ENCODE results near the gene OPA1. TPM values are rescaled to one million over a fixed set of nuclear protein-coding genes. Genes with fewer than 3 reads are reported as not detected.

OPA1 gene
- total and polyA plus RNA-seq, 4 donors: 13.3 to 56.5 (median 40.1) TPM

GRCh38 chr3:193648542-193649076, 55.6 kb downstream of the OPA1 start:
- Histone ChIP-seq H3K9me3 (ENCODE audit: control insufficient read depth, low read length) (no peaks in the 10 kb centered on the region), H3K36me3 (ENCODE audit: control insufficient read depth in 1 of 2, insufficient read depth in 2 of 2, low read length in 1 of 2) (no peaks in the 10 kb centered on the region), H3K27me3 (ENCODE audit: control insufficient read depth in 1 of 2, insufficient read depth in 2 of 2, low read length in 1 of 2) (no peaks in the 10 kb centered on the region), H3K4me1 (ENCODE audit: control insufficient read depth in 1 of 2, insufficient read depth in 2 of 2, low read length in 2 of 2) (peaks cover 0 to 1% of the 10 kb centered on the region in 2 donors), H3K4me3 (ENCODE audit: low read length in 2 of 2) (no peak overlapping the region), H3K27ac (ENCODE audit: low read depth in 1 of 2, low read length in 2 of 2) (no peak overlapping the region)
- DNase-seq (no peak), ATAC-seq (ENCODE audit: low FRiP score) (no peak)
- intact Hi-C loops (cut with DNase I): no loop called here
- 68 to 72% methylated on average over 2 of the region's 2 CpGs for WGBS, 2 donors

GRCh38 chr3:193650585-193650984, 57.6 kb downstream of the OPA1 start:
- ATAC-seq (ENCODE audit: low FRiP score): no peak
- Histone ChIP-seq H3K4me1 (ENCODE audit: control insufficient read depth in 1 of 2, insufficient read depth in 2 of 2, low read length in 2 of 2) (peaks cover 0 to 1% of the 10 kb centered on the region in 2 donors), H3K27me3 (ENCODE audit: control insufficient read depth in 1 of 2, insufficient read depth in 2 of 2, low read length in 1 of 2) (no peaks in the 10 kb centered on the region), H3K36me3 (ENCODE audit: control insufficient read depth in 1 of 2, insufficient read depth in 2 of 2, low read length in 1 of 2) (no peaks in the 10 kb centered on the region), H3K4me3 (ENCODE audit: low read length in 2 of 2) (no peak overlapping the region), H3K27ac (ENCODE audit: low read depth in 1 of 2, low read length in 2 of 2) (no peak overlapping the region), H3K9me3 (ENCODE audit: control insufficient read depth, low read length) (no peaks in the 10 kb centered on the region)
- 94 to 98% methylated on average over 2 of the region's 2 CpGs for WGBS, 2 donors
- DNase-seq: no peak
- intact Hi-C loops (cut with DNase I): no loop called here

GRCh38 chr3:193655831-193656433, 62.9 kb downstream of the OPA1 start:
- DNase-seq (no peak), ATAC-seq (ENCODE audit: low FRiP score) (no peak)
- Histone ChIP-seq H3K4me3 (ENCODE audit: low read length in 2 of 2) (no peak overlapping the region), H3K36me3 (ENCODE audit: control insufficient read depth in 1 of 2, insufficient read depth in 2 of 2, low read length in 1 of 2) (peaks cover 0 to 5% of the 10 kb centered on the region in 2 donors), H3K27ac (ENCODE audit: low read depth in 1 of 2, low read length in 2 of 2) (no peak overlapping the region), H3K27me3 (ENCODE audit: control insufficient read depth in 1 of 2, insufficient read depth in 2 of 2, low read length in 1 of 2) (no peaks in the 10 kb centered on the region), H3K9me3 (ENCODE audit: control insufficient read depth, low read length) (no peaks in the 10 kb centered on the region), H3K4me1 (ENCODE audit: control insufficient read depth in 1 of 2, insufficient read depth in 2 of 2, low read length in 2 of 2) (no peaks in the 10 kb centered on the region)
- intact Hi-C loops (cut with DNase I): no loop called here
- WGBS, 2 donors: 56 to 78% methylated on average over 4 of the region's 4 CpGs

GRCh38 chr3:193656445-193656844, 63.4 kb downstream of the OPA1 start:
- Histone ChIP-seq H3K4me1 (ENCODE audit: control insufficient read depth in 1 of 2, insufficient read depth in 2 of 2, low read length in 2 of 2) (no peaks in the 10 kb centered on the region), H3K9me3 (ENCODE audit: control insufficient read depth, low read length) (no peaks in the 10 kb centered on the region), H3K36me3 (ENCODE audit: control insufficient read depth in 1 of 2, insufficient read depth in 2 of 2, low read length in 1 of 2) (peaks cover 0 to 6% of the 10 kb centered on the region in 2 donors), H3K4me3 (ENCODE audit: low read length in 2 of 2) (no peak overlapping the region), H3K27ac (ENCODE audit: low read depth in 1 of 2, low read length in 2 of 2) (no peak overlapping the region), H3K27me3 (ENCODE audit: control insufficient read depth in 1 of 2, insufficient read depth in 2 of 2, low read length in 1 of 2) (no peaks in the 10 kb centered on the region)
- ATAC-seq (ENCODE audit: low FRiP score) (no peak), DNase-seq (no peak)
- 89 to 90% methylated on average over 3 of the region's 3 CpGs for WGBS, 2 donors
- intact Hi-C loops (cut with DNase I): no loop called here

- Histone ChIP-seq H3K4me1 (ENCODE audit: control insufficient read depth in 1 of 2, insufficient read depth in 2 of 2, low read length in 2 of 2) (no peaks in the 10 kb centered on the region), H3K36me3 (ENCODE audit: control insufficient read depth in 1 of 2, insufficient read depth in 2 of 2, low read length in 1 of 2) (peaks cover 0 to 6% of the 10 kb centered on the region in 2 donors), H3K27me3 (ENCODE audit: control insufficient read depth in 1 of 2, insufficient read depth in 2 of 2, low read length in 1 of 2) (no peaks in the 10 kb centered on the region), H3K27ac (ENCODE audit: low read depth in 1 of 2, low read length in 2 of 2) (no peak overlapping the region), H3K4me3 (ENCODE audit: low read length in 2 of 2) (no peak overlapping the region), H3K9me3 (ENCODE audit: control insufficient read depth, low read length) (no peaks in the 10 kb centered on the region)
- WGBS, 2 donors: 82 to 83% methylated on average over 6 of the region's 6 CpGs
- no peak for DNase-seq
- ATAC-seq (ENCODE audit: low FRiP score): no peak
- intact Hi-C loops (cut with DNase I): no loop called here
Measured at GRCh38 chr3:193656878-193657282, 63.9 kb downstream of the OPA1 start.

- no peak for ATAC-seq (ENCODE audit: low FRiP score)
- no peaks in the 10 kb centered on the region for H3K9me3 ChIP-seq (ENCODE audit: control insufficient read depth, low read length)
- intact Hi-C loops (cut with DNase I): loop anchor here in 1 of 2 donors (10.0 kb wide), 1 partner anchor 655 kb away; no protein-coding TSS in a partner anchor
- DNase-seq: no peak
- H3K27ac ChIP-seq (ENCODE audit: low read depth in 1 of 2, low read length in 2 of 2): no peak overlapping the region
- no peaks in the 10 kb centered on the region for H3K27me3 ChIP-seq (ENCODE audit: control insufficient read depth in 1 of 2, insufficient read depth in 2 of 2, low read length in 1 of 2)
- H3K36me3 ChIP-seq (ENCODE audit: control insufficient read depth in 1 of 2, insufficient read depth in 2 of 2, low read length in 1 of 2): peaks cover 0 to 6% of the 10 kb centered on the region in 2 donors
- H3K4me3 ChIP-seq (ENCODE audit: low read length in 2 of 2): no peak overlapping the region
- no peaks in the 10 kb centered on the region for H3K4me1 ChIP-seq (ENCODE audit: control insufficient read depth in 1 of 2, insufficient read depth in 2 of 2, low read length in 2 of 2)
- 94 to 96% methylated on average over 1 of the region's 1 CpG for WGBS, 2 donors
Measured at GRCh38 chr3:193660171-193660570, 67.2 kb downstream of the OPA1 start.

GRCh38 chr3:193660698-193661411, 67.8 kb downstream of the OPA1 start:
- DNase-seq (no peak), ATAC-seq (ENCODE audit: low FRiP score) (no peak)
- intact Hi-C loops (cut with DNase I): loop anchor here in 1 of 2 donors (10.0 kb wide), 1 partner anchor 654 kb away; no protein-coding TSS in a partner anchor
- Histone ChIP-seq H3K9me3 (ENCODE audit: control insufficient read depth, low read length) (no peaks in the 10 kb centered on the region), H3K27me3 (ENCODE audit: control insufficient read depth in 1 of 2, insufficient read depth in 2 of 2, low read length in 1 of 2) (no peaks in the 10 kb centered on the region), H3K27ac (ENCODE audit: low read depth in 1 of 2, low read length in 2 of 2) (no peak overlapping the region), H3K4me3 (ENCODE audit: low read length in 2 of 2) (no peak overlapping the region), H3K4me1 (ENCODE audit: control insufficient read depth in 1 of 2, insufficient read depth in 2 of 2, low read length in 2 of 2) (no peaks in the 10 kb centered on the region), H3K36me3 (ENCODE audit: control insufficient read depth in 1 of 2, insufficient read depth in 2 of 2, low read length in 1 of 2) (peaks cover 0 to 4% of the 10 kb centered on the region in 2 donors)
- 63 to 70% methylated on average over 4 of the region's 4 CpGs for WGBS, 2 donors

- no peaks in the 10 kb centered on the region for H3K27me3 ChIP-seq (ENCODE audit: control insufficient read depth in 1 of 2, insufficient read depth in 2 of 2, low read length in 1 of 2)
- H3K9me3 ChIP-seq (ENCODE audit: control insufficient read depth, low read length): no peaks in the 10 kb centered on the region
- peaks cover 0 to 4% of the 10 kb centered on the region in 2 donors for H3K36me3 ChIP-seq (ENCODE audit: control insufficient read depth in 1 of 2, insufficient read depth in 2 of 2, low read length in 1 of 2)
- intact Hi-C loops (cut with DNase I): loop anchor here in 1 of 2 donors (10.0 kb wide), 1 partner anchor 652 kb away; no protein-coding TSS in a partner anchor
- no peak overlapping the region for H3K27ac ChIP-seq (ENCODE audit: low read depth in 1 of 2, low read length in 2 of 2)
- WGBS, 2 donors: 78 to 81% methylated on average over 7 of the region's 7 CpGs
- DNase-seq (no peak), ATAC-seq (ENCODE audit: low FRiP score) (no peak)
- H3K4me1 ChIP-seq (ENCODE audit: control insufficient read depth in 1 of 2, insufficient read depth in 2 of 2, low read length in 2 of 2): no peaks in the 10 kb centered on the region
- H3K4me3 ChIP-seq (ENCODE audit: low read length in 2 of 2): no peak overlapping the region
Measured at GRCh38 chr3:193662757-193663322, 69.8 kb downstream of the OPA1 start.
